SKM-1 treated with dmso at 0.1 percent for 144 hours (cell line): ENCODE results near the gene GIT1.
"Not testable (repeated sequence)": the region's sequence is repeated elsewhere in the genome, so short reads cannot be mapped to it uniquely, and the experiment has no call there.

ENCODE experiments used
- DNase-seq: peaks from one replicate; lab custom pipeline; 2025; ENCODE audit not compliant: unreplicated experiment; lab: John Stamatoyannopoulos, UW

GIT1 gene

DNA sequence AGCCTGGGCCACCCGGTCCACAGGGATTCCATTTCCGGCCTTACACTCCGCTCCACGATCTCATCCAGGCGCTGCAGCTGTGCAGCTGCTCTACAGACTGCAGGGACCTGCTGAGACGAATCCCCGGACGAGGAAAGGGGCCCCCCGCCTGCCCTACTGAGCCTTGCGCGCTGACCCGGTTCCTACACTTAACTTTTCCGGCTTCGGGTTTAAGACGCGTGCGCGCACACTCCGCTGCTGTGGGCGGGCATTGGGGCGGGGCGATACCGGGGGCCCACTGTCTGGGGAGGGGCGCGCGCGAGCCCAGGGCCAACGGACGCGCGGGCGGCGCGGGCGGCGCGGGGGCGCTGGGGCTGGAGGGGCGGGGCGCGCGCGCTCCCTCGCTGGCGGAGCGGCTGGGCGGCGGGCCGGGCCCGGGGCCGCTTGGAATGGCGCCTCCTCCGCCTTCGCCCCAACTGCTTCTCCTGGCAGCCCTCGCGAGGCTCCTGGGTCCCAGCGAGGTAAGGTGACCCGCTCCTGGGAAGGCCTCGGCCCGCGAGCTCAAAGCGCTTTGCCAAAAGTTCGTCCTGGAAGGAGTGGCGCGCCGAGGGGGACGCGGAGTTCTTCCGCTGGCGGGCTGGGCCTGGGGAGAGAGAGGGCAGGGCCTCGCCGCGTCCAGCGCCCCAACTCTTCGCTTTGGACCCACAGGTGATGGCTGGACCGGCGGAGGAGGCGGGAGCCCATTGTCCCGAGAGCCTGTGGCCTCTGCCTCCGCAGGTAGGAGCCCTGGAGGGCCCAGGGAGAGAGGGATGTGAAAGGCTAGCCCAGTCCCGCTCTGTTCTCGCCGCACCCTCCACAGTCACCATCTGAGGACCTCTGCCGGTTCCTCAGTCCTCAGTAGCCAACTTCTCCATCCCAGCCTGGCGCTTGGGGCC lies 20.9 kb downstream of the GIT1 start, which contains the start of gene TP53I13:
TSS of gene TP53I13 (plus strand) at position 371 of the 914 bp plus-strand sequence. CDS start at position 429, 58 bp downstream.
- DNase-seq = peak; percentile 76

DNA sequence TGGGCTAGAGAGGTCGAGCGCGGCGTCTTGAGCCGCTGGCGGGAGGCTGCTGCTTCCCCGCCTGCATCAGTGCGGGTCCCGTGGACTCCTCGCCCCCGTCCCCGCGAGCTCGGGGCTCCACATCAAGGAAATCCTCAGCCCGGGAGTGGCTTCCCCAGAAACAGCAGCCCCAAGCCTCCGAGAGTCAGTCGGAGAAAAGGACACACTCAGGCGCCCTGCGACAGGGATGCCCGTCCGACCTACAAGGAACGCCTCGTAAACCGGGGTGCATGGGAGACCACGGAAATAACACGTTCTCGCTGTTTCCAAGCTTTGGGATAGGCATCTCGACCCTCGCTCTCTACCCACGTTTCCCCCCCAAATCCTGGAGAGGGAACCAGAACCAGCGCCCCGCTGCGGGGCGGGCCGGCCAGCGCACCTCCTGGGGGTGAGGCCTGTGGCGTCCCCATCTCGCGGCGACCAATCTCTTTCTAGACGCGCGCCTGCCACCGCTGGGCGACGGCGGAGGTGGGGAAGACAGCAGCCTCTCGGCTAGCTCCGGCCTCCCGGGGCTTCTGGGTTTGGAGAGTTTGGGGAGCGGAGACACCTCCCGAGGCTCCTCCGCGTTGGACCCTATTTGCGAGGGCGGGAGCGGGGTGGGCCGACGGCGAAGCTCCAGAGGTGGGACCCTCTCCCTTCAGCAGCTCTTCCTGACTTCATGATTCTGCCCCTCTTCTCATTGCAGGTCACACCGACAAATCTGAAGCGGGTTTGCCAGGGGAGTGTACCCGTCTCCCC lies 21.7 kb downstream of the GIT1 start:
- DNase-seq = peak; percentile 41

DNA sequence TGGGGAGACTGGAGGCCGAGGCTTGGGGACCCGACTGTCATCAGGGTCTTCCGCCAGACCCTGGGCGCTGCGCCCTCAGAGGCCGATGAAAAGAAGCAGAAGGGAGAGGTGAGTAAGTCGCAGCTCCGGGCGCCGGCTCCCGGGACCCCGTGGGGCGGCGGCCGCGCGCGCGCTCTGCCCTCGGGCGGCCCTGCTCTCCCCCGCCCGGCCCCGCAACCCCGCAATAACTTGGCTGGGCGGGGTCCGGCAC lies 22.2 kb downstream of the GIT1 start:
- no peak for DNase-seq

DNA sequence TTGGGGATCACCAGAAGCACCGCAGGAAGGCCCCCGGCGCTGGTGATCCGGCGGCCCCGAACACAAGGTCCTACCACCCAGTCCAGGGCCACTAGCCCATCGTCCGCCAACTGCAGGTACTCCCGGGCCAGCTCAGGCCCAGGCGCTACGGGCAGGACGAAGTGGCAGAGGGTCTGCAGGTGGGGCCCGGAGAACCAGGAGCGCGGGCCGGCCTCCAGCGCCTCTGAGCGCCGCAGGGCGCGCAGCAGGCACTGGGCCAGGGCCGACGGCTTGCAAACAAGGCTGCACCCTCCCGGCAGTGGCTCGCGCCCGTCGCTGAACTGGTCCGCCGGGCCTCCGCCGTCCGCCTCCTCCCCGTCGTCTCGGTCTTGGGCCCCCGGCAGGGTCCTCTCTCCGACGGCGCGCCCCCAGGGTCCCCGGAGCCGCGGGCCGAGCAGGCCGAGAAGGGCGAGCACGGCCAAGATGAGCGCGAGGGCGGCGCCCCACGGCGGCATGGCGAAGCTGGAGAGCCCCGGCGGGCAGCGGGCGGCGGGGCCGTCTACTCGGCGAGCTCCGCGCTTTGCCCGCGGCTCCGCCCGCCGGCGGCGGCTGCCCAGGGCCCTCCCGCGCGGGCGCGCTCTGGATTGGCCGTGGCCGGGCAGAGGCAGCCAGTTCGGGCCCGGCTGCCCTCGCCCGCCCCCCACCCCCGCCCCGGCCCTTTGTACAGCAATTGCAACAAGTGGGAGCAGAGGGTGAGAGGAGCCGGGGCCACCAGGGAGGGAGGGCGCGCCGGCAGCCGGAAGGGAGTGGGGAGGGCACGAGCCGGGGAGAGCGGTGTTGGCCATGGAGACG lies 22.8 kb downstream of the GIT1 start, which contains the start of gene ABHD15:
TSS of gene ABHD15 (minus strand) at position 565 of the 831 bp plus-strand sequence. CDS start at position 494, 71 bp downstream.
- peak; percentile 57 for DNase-seq

DNA sequence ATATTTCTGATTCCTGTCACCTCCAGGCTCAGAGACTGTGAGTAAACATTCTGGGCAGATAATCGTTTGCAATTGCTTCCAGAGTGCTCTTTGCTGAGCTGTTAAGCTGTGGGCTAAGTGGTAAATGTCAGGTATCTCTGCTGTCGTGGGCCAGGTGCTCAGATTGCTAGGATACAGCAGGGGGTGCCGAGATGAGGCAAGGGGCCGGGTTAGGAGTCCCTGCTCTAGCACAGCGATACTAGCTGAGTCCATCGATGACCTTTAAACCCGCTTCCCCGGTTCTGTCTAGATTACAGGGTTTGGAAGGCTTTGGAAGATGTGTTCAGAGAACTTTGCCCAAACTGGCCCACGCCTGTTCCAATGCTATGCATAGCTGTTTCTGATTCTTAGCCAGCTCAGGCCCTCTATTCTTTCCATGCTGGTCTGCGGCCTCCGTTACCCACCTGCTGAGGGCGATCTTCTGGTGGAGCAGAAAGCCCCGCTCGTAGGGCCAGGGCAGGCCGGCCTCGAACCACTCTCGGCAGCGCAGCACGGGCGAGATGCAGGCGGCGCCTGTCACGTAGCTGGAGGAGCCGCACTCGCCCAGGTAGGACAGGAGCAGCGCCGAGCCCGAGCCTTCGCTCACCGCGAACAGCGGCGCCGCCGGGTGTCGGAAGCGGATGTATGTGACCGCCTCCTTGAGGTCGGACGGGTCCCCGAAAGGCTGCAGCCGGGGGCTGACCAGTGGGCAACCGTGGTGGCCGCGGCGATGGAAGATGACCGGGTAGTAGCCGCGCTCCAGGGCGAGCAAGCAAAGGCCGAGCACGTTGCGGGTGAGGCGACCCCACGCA lies 23.6 kb downstream of the GIT1 start:
- DNase-seq = peak; percentile 34

DNA sequence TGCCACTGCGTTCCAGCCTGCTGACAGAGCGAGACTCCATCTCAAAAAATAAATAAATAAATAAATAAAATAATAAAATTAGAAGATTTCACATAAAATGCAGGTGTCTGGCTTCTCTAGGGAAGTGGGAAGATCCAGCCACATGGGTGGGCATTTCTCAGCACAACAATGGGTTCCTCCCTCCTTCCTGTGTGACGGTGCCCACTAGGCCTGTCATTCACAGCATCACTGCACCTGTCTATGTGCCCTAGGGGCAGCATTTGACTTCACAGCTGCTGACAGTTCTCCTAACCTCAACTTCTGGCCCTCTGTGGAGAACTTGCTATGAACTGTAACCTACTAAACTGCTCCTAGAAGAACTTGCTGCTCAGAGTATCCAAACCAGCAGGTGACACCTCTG lies 25.6 kb downstream of the GIT1 start:
- no peak for DNase-seq

DNA sequence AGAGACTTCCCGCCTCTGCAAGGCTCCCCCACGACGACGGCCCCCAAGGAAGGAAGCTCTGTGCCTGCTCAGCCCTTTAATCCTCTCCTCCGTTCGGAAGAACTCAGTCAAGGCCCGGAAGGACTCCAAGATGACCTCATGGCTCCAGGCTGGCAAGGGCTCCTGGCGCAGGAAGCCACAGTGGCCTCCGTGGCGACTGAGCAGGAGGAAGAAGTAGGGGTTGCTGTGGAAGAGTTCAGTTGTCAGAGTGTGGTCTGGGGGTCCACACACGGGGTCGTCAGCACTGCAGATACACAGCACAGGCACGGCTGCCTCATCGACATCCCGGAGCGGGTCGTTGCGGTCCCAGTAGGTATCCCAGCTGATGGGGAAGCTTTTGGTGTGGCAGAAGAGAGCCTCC lies 26.8 kb downstream of the GIT1 start:
- no peak for DNase-seq

DNA sequence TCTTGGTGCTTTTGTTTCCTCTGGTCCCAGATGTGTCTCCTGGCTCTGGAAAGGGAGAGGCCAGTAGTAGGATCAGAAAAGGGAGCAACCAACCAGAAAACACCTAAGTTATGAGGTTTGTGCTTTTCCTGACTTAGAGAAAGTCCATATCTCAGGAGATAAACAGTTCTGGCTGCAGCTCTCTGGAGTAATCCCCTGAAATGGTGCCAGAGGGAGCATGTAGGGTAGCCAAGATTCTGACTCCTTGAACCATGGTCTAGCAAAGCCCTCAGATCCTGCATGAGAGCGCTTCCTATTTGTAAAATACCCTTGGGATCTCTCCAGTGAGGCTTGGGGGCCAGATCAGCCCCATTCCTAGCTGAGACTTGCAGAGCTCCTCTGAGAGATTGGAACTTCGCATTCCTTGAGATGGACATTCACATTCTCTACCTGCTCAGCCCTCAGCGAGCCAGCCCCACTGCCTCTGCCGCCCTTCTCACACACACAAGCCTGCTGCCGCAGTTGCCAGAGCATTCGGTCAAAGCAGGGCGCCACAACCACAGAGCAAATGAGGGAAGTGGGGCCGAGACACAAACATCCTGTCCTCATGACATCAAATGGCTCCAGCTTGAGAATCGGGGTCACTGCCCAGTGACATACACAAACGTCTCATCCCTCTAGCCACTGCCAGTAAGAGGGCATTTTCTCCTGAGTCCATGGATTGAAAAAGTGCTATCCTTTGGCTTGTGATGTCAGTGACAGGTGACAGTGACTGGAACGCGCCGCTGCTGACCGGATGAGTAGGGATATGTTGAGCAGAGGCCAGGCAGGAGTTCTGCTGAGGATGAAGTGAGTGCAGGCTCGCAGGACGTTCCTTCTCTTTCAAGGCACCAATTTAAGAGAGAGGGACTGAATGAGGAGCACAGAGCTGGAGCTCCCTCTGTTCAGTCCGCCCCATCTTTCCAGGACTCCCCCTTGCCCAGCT lies 27.6 kb downstream of the GIT1 start:
- DNase-seq = no peak

DNA sequence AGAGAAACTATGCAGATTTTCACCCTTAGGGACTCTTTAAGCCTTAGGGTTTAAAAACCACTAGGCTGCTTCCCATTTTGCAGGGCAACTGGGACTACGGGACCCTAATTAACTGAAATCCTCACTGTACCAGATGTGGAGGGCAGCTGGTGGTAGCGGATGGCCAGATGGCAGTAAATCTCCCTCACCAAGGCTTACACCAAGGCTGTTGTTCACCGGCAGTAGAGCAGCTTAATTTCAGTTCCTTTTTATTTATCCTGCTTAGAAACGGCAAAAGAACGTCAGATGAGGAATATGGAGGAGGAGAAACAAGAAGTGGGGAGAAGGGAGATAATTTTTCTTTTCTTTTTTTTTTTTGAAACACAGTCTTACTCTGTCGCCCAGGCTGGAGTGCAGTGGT lies 29.1 kb downstream of the GIT1 start:
- no peak for DNase-seq

DNA sequence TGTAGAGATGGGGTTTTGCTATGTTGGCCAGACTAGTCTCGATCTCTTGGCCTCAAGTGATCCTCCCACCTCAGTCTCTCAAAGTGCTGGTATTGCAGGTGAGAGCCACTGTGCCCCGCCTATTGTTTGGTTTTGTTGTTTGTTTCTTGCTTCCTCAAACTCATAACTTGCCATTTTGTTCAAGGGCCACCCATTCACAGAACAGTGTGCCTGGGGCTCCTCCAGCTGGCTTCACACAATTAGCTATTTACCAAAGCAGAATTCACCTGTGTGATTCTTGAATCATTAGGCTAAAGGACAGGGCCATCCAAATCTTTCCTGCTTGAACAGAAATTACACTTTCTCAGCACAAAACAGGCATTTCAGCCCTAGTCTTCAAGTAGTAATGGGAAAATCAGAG lies 29.8 kb downstream of the GIT1 start:
- DNase-seq = no peak

DNA sequence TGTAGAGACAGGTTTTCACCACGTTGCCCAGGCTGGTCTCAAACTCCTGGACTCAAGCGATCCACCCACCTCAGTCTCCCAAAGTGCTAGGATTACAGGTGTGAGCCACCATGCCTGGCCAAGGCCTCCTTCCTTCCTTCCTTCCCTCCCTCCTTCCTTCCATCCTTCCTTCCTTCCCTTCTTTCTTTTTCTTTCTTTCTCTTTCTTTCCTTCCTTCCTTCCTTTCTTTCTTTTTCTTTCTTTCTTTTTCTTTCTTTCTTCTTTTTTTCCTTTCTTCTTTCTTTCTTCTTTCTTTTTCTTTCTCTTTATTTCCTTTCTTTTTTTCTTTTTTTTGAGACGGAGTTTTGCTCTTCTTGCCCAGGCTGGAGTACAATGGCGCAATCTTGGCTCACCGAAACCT lies 31.3 kb downstream of the GIT1 start:
- not testable (repeated sequence) for DNase-seq

DNA sequence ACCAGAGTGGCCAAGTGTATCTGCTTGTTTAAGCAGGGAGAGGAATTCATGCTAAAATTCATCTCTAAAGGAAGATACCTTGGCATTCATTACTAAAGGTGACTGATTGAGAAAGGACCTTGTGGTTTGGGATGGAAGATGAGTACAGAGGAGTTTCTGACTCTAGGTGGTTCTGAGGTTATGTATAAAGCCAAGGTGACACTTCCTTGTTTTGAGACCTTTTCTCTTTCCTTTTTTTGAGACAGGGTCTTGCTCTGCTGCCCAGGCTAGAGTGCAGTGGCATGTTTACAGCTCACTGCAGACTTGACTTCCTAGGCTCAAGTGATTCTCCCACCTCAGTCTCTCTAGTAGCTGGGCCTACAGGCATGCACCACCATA lies 31.7 kb downstream of the GIT1 start:
- DNase-seq = no peak

DNA sequence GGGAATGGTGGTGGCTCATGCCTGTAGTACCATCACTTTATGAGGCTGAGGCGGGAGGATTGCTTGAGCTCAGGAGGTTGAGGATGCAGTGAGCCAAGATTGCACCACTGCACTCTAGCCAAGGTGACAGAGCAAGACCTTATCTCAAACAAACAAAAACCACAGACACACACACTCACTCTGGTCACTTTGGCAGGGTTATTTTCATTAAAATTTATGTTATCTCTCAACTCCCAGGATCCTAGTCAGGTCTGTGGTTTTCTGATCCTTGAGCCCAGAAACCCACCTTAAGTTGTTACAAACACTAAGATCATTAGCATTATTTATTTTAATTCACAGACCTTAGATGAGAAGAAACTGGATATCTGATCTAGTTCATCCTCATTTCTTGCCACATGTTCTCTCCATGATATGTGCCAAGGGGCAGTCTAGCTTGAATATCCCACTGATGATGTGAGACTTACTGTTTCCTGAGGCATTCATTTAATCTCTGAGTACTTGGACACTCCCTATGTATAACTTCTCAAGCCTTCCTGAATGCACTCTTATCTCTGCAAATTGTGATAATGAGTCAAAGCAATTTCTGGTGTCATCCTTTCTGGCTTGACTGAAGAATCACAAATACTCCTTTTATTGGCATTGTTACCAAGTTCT lies 32.2 kb downstream of the GIT1 start:
- DNase-seq = no peak

DNA sequence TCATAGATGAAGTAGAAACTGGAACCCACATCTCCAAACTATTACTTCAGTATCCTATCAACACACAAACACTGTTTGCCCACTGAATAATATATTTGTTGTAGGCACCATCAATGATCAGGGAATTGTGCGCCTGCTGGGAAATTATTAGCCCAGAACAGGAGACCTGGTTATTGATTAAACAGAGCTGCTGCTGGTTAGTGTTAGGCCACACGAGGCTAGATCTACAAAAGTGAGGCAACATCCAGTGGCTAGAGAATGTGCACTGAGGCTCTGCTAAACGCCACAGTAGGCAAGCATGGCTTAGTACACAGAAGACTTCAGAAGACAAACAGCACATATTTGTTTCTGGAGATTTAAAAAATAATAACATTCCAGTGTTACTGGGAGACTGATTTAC lies 33.6 kb downstream of the GIT1 start:
- DNase-seq = no peak

DNA sequence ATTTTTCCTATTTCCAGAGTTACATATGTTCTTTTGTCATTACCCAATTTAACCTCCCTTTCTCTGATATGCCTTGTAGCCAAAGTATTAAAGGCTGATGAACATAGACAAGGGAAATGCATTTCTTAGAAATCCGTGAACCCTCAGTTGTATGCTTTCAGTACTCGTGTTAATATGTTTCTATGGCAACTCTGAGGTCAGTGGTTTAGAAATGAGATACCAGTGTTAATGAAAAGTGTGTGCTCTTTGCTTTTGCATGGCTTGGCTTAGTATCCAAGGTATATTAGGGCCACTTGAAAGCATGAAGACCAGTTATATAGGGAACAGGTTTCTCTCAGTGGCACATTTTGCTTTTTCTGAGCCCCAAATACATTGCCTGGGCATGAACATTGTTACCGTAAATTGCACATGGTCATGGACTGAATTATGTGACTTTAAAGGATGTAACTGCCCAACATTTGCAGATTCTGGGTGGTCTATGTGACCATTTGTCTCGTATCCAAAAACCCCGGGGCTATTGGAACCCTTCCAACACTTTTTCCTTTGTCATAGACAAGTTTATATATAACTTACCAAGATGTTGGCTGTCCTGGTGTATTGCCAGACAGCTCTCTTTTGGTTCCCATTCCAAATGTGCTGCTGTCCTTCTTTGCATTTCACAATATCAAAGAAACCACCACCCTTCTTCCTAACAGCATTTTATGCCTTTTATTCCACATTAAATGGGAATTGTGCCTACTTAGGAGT lies 40.1 kb downstream of the GIT1 start:
- no peak for DNase-seq

DNA sequence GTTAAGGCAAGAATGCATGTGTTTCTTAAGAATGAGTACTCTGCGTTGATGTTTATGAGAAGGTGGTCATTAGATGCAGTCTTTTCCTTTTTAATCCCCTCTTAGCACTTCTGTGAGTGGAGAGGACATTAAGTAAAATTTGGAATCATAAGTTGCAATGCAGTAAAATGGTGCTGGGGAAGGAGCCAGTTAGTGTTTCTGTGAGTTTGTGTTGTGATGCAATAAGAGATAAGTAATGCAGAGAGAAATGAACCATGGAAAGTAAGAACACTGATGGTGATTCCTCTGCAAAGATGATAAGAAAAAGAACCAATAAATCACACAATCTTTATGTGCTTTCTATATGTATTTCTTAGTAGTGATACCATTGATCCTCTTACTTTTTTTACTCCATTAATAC lies 42.6 kb downstream of the GIT1 start:
- DNase-seq = no peak

DNA sequence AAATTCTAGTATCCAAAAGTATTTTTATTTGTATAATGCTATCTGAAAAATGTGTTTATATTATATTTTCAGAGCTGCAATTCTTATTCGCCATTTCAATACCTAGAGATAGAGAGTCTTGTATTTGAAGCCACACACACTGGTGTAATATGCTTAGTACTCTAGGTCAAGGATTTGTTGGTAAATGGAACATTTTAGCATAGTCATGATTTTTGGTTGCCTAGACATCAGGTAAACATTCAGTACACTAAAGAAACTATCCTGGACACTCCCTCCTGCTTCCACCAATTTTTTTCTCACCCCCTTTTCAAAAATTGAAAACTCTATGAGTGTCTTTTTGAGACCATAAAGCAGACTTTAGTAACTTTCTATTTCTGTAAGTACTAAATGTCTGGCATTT lies 43.4 kb downstream of the GIT1 start:
- no peak for DNase-seq

DNA sequence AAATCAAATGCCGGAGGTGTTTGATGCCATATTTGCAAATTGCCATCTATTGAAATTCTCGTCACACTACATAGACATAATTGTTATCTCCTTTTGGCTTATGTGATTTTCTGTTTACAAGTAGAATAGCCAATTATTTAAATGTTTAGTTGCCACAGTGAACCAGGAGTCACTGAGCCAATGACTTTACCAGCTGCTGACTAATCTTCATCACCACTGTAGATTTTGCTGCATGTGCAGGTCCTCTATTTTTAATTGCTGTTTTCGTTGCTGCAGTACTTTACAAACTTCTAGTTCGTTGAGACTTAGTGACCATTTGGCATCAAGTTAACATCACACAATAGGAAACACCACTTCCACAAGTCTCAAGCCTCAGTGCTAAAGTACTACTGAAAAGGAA lies 45.4 kb downstream of the GIT1 start:
- DNase-seq = no peak
